SU-DHL-6 (cell line): ENCODE data around the gene OAF.
"Not testable (repeated sequence)": the region's sequence is repeated elsewhere in the genome, so short reads cannot be mapped to it uniquely, and the experiment has no call there.

Experiments used
- CTCF ChIP-seq: fragments of 200-600 bp; sonication (generic); IDR thresholded peaks from one replicate; pipeline ENCODE4 v1.5.1; 2017; ENCODE audit warnings: antibody characterized with exemption, mild to moderate bottlenecking, low read length, moderate library complexity; ENCODE audit not compliant: insufficient read depth, poor library complexity, severe bottlenecking
- EZH2phosphoT487 ChIP-seq: fragments of 200-600 bp; sonication (generic), shearing (Covaris generic); conservative IDR thresholded peaks from 2 replicates; pipeline ENCODE4 v1.6.1; 2018; ENCODE audit warnings: mild to moderate bottlenecking, antibody characterized with exemption, low read length, moderate library complexity, mixed read lengths

- not testable (repeated sequence) for TF ChIP-seq CTCF, EZH2phosphoT487
These were observed 30.8 kb upstream of the OAF start for GRCh38 chr11:120180063-120180462.
